Fibroblast of the aortic adventitia (primary cell): ENCODE measurements around the gene CSNK1E. TPM values are rescaled to one million over a fixed set of nuclear protein-coding genes. Genes with fewer than 3 reads are reported as not detected.

ENCODE experiments used
- DNase-seq: peaks from one replicate; pipeline ENCODE4 v3.0.0-alpha.2; 2010; ENCODE audit warnings: low read depth
- H3K4me3 ChIP-seq: 2 replicates; pipeline ENCODE4 v1.5.1; 2011; ENCODE audit warnings: low read depth, mild to moderate bottlenecking, control low read depth, low read length, moderate library complexity
- small RNA-seq: library from RNA; depleted of rRNA; stranded (forward); fragments of <200 nt; gene quantifications from one replicate; pipeline ENCODE3, GENCODE V24; 2012
- total RNA-seq: library from RNA; depleted of rRNA; stranded (reverse); fragments of >200 nt; gene quantifications from 2 replicates; pipeline ENCODE4 v1.2.3, GENCODE V29; 2012; ENCODE audit warnings: low replicate concordance
- TF ChIP-seq, protein P1 (sequence below): IDR thresholded peaks from 2 replicates; pipeline ENCODE4 v1.5.1; 2011; ENCODE audit warnings: mild to moderate bottlenecking, low read length, control low read depth, inconsistent platforms; ENCODE audit not compliant: insufficient read depth

CSNK1E gene
- total RNA-seq, 1 donor, result 94.7 TPM

DNA sequence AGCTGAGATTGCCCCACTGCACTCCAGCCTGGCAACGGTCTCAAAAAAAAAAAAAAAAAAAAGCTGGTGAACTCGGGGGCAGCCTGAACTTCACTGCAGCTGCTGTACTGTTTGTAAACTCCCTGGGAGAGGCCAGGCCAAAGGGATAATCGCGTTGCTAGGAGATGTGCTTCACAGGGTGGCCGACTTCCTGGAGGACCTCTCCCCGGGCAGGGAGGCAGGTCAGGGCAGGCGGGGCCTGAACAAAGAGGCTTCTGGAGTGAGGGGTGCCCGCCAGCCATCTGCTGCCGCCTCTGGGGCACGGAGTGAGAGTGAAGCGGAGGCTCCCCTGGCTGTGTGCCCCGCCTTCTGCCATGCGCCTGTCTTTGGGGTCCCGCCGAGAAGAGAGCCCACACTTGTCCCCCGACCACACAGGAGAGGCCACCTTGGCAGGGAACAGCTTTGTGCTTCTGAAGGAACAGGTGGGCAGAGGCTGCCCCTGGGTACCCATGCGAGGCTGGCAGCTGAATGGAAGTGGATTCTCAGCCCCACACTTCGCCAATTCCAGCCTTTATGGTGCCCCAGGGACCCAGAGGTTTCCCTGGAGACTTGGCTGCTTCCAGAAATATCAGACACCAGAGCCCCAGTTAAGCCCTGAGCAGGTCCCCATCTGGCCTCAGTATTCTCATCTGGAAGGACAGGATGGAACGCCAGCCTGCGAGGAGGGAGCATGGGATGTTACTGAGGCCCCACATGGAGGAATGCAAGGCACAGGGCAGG, 74.0 kb downstream of the CSNK1E start:
- TF ChIP-seq, protein P1, sequence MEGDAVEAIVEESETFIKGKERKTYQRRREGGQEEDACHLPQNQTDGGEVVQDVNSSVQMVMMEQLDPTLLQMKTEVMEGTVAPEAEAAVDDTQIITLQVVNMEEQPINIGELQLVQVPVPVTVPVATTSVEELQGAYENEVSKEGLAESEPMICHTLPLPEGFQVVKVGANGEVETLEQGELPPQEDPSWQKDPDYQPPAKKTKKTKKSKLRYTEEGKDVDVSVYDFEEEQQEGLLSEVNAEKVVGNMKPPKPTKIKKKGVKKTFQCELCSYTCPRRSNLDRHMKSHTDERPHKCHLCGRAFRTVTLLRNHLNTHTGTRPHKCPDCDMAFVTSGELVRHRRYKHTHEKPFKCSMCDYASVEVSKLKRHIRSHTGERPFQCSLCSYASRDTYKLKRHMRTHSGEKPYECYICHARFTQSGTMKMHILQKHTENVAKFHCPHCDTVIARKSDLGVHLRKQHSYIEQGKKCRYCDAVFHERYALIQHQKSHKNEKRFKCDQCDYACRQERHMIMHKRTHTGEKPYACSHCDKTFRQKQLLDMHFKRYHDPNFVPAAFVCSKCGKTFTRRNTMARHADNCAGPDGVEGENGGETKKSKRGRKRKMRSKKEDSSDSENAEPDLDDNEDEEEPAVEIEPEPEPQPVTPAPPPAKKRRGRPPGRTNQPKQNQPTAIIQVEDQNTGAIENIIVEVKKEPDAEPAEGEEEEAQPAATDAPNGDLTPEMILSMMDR, result no peak
- DNase-seq, result no peak
- no peak overlapping the region for H3K4me3 ChIP-seq

DNA sequence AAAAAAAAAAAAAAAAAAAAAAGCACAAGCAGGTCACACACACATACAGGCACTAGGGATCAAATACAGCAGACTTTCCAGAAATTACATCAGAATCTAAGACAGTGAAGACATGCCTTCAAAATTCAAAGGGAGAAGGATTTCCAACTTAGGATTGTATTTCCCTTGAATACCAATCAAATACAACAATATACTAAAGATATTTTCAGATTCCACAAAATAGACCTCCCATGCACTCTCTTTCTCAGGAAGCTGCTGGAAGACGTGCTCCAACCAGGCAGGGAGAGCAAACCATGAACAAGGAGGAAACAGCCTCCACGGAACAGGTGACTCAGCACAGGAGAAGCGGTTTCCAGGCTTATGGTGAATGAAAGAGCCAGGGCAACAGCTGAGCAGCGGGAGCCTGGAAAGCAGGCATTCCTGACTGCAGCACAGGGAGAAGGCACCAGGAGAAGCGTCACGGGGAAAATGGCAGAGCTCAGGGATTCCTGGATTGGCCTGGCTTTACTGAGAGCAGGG, 76.4 kb downstream of the CSNK1E start:
- TF ChIP-seq, protein P1, result no peak
- no peak overlapping the region for H3K4me3 ChIP-seq
- DNase-seq, result peak; percentile 86

Small RNAs within 50 kb of the gene (small RNA-seq; reads per million reads assigned to genes)
- not detected for gene RF00017

Other genes starting within 250 kb of the CSNK1E start
- 0.18 and 1.6 TPM in 2 replicates for gene SLC16A8, start 233.2 kb downstream of the CSNK1E start, total RNA-seq
- gene BAIAP2L2, start 206.7 kb downstream of the CSNK1E start, total RNA-seq, result 3.2 and 6.0 TPM in 2 replicates
- gene PLA2G6, start 135.6 kb downstream of the CSNK1E start, total RNA-seq, result 9.3 and 12.3 TPM in 2 replicates
- 21.8 and 33.7 TPM in 2 replicates for gene MAFF, start 115.4 kb downstream of the CSNK1E start, total RNA-seq
- gene TMEM184B, start 44.4 kb downstream of the CSNK1E start, total RNA-seq, result 20.2 and 46.0 TPM in 2 replicates
- not detected in 2 replicates for gene KCNJ4, start 137.8 kb upstream of the CSNK1E start, total RNA-seq
- 22.1 and 183 TPM in 2 replicates for gene KDELR3, start 150.7 kb upstream of the CSNK1E start, total RNA-seq
- gene DDX17, start 188.9 kb upstream of the CSNK1E start, total RNA-seq, result 322 and 701 TPM in 2 replicates